ENCODE data around the gene JAK3.
"Not testable (repeated sequence)": the region's sequence is repeated elsewhere in the genome, so short reads cannot be mapped to it uniquely, and the experiment has no call there.

The JAK3 gene

GRCh38 chr19:17802137-17802858 is 45.5 kb downstream of the JAK3 start:
- no peak for DNase-seq

- not testable (repeated sequence) for DNase-seq
These were observed 49.2 kb downstream of the JAK3 start for GRCh38 chr19:17798599-17798998.

GRCh38 chr19:17797424-17798201 is 50.2 kb downstream of the JAK3 start:
- DNase-seq = no peak

- DNase-seq = no peak
These were observed 50.9 kb downstream of the JAK3 start for GRCh38 chr19:17796838-17797423.

GRCh38 chr19:17796013-17796837 is 51.6 kb downstream of the JAK3 start:
- DNase-seq = no peak

GRCh38 chr19:17795495-17795856 is 52.3 kb downstream of the JAK3 start:
- DNase-seq = no peak

- DNase-seq = no peak
These were observed 52.9 kb downstream of the JAK3 start, which contains the start of gene B3GNT3 for GRCh38 chr19:17794731-17795494. Gene B3GNT3, plus strand, starts transcription at chr19:17795138. Its CDS starts 12,670 bp downstream, at chr19:17807808.

- no peak for DNase-seq
These were observed 53.4 kb downstream of the JAK3 start for GRCh38 chr19:17794412-17794730.

GRCh38 chr19:17790059-17790780 is 57.6 kb downstream of the JAK3 start:
- no peak for DNase-seq

- no peak for DNase-seq
These were observed 59.1 kb downstream of the JAK3 start for GRCh38 chr19:17788632-17789031.

GRCh38 chr19:17787274-17787913 is 60.4 kb downstream of the JAK3 start:
- DNase-seq = no peak

GRCh38 chr19:17784201-17785008 is 63.4 kb downstream of the JAK3 start:
- peak; percentile 80 for DNase-seq

- DNase-seq = not testable (repeated sequence)
These were observed 64.1 kb downstream of the JAK3 start for GRCh38 chr19:17783721-17784120.

- DNase-seq = no peak
These were observed 67.0 kb downstream of the JAK3 start for GRCh38 chr19:17780781-17781180.

GRCh38 chr19:17778968-17779929 is 68.5 kb downstream of the JAK3 start:
- DNase-seq = no peak

GRCh38 chr19:17778251-17778967 is 69.4 kb downstream of the JAK3 start:
- no peak for DNase-seq

GRCh38 chr19:17777840-17778239 is 69.9 kb downstream of the JAK3 start:
- DNase-seq = not testable (repeated sequence)
